ENCODE data around the gene FGFRL1.

FGFRL1 gene

GRCh38 chr4:1036976-1037810 lies 25.8 kb downstream of the FGFRL1 start:
- no peak for TF ChIP-seq CTCF (IDR thresholded peaks at IDR 0.05; ENCODE audit: low read depth, low read length)
- H3K4me3 ChIP-seq (ENCODE audit: low read depth, low read length) = no peak overlapping the region
- no peak for DNase-seq (ENCODE audit: low read depth, low spot score)
- in situ Hi-C loops (cut with HindIII; ENCODE audit: low sequenced_read_pairs) = no loop called here

- no peak for TF ChIP-seq CTCF (IDR thresholded peaks at IDR 0.05; ENCODE audit: low read depth, low read length)
- no peak for DNase-seq (ENCODE audit: low read depth, low spot score)
- no peak overlapping the region for H3K4me3 ChIP-seq (ENCODE audit: low read depth, low read length)
- in situ Hi-C loops (cut with HindIII; ENCODE audit: low sequenced_read_pairs) = no loop called here
Measured at GRCh38 chr4:1038948-1039492, 27.6 kb downstream of the FGFRL1 start.

GRCh38 chr4:1039493-1040343 lies 28.3 kb downstream of the FGFRL1 start:
- no peak overlapping the region for H3K4me3 ChIP-seq (ENCODE audit: low read depth, low read length)
- no peak for TF ChIP-seq CTCF (IDR thresholded peaks at IDR 0.05; ENCODE audit: low read depth, low read length)
- in situ Hi-C loops (cut with HindIII; ENCODE audit: low sequenced_read_pairs) = no loop called here
- DNase-seq (ENCODE audit: low read depth, low spot score) = peak; percentile 61

GRCh38 chr4:1040344-1041146 lies 29.1 kb downstream of the FGFRL1 start:
- H3K4me3 ChIP-seq (ENCODE audit: low read depth, low read length) = no peak overlapping the region
- no peak for TF ChIP-seq CTCF (IDR thresholded peaks at IDR 0.05; ENCODE audit: low read depth, low read length)
- in situ Hi-C loops (cut with HindIII; ENCODE audit: low sequenced_read_pairs) = no loop called here
- DNase-seq (ENCODE audit: low read depth, low spot score) = no peak

- TF ChIP-seq CTCF (IDR thresholded peaks at IDR 0.05; ENCODE audit: low read depth, low read length) = no peak
- DNase-seq (ENCODE audit: low read depth, low spot score) = peak; percentile 90
- H3K4me3 ChIP-seq (ENCODE audit: low read depth, low read length) = no peak overlapping the region
- in situ Hi-C loops (cut with HindIII; ENCODE audit: low sequenced_read_pairs) = no loop called here
Measured at GRCh38 chr4:1041147-1041935, 29.9 kb downstream of the FGFRL1 start.

Data from astrocyte of the spinal cord (primary cell).